ENCODE data around the gene GCSAML. TPM values are rescaled to one million over a fixed set of nuclear protein-coding genes. Genes with fewer than 3 reads are reported as not detected.
A peak's percentile ranks its signal among the peaks of the same experiment; 100 is the strongest.

Gene GCSAML
- total and polyA plus RNA-seq, 9 of the 15 experiments (the other 6 are each of a cell fraction or from before 2014, with no cell fraction given) = 0.01 TPM; not detected in 8

- TF ChIP-seq MGA (IDR thresholded peaks at IDR 0.05) (peak; percentile 71; the same call in 1 of the 2 replicates), RBM17 (IDR thresholded peaks at IDR 0.05; ENCODE audit: borderline replicate concordance, low read depth, low read length) (no peak), MLLT1 (IDR thresholded peaks at IDR 0.05) (no peak), FOS (IDR thresholded peaks at IDR 0.05; ENCODE audit: extremely low read depth, insufficient read length) (no peak), YY1 (IDR thresholded peaks at IDR 0.05; ENCODE audit: borderline replicate concordance in 1 of 3, control insufficient read depth in 1 of 3, extremely low read depth in 1 of 3, insufficient read depth in 3 of 3, insufficient read length in 1 of 3, insufficient replicate concordance in 2 of 3, low read depth in 1 of 3, low read length in 2 of 3) (peak in 2 of 3 experiments; percentile 42 to 71), RREB1 (CRISPR knock-in tag; IDR thresholded peaks at IDR 0.05) (no peak), DACH1 (IDR thresholded peaks at IDR 0.05; ENCODE audit: partially characterized antibody) (no peak)
Measured at GRCh38 chr1:247530785-247531184, 18.1 kb upstream of the GCSAML start (continued).
